H9 (cell line): ENCODE results near the gene DCAF4. TPM values are rescaled to one million over a fixed set of nuclear protein-coding genes. Genes with fewer than 3 reads are reported as not detected.

ENCODE experiments used
- DNase-seq: peaks from one replicate; pipeline ENCODE4 v3.0.0-alpha.2; 2017
- H2AFZ ChIP-seq: one replicate; pipeline ENCODE4 v1.6.1; 2013; ENCODE audit warnings: mild to moderate bottlenecking, low read length, control low read depth, moderate library complexity
- H2AK5ac ChIP-seq: 2 replicates; pipeline ENCODE4 v1.6.1; 2013; ENCODE audit warnings: low read length, control low read depth, mixed read lengths; ENCODE audit not compliant: insufficient read length
- H2BK120ac ChIP-seq: one replicate; pipeline ENCODE4 v1.6.1; 2013; ENCODE audit warnings: low read depth, mild to moderate bottlenecking, low read length, control low read depth, inconsistent platforms; ENCODE audit not compliant: poor library complexity, severe bottlenecking
- H2BK12ac ChIP-seq: 2 replicates; pipeline ENCODE4 v1.6.1; 2013; ENCODE audit warnings: low read length, control low read depth, mixed read lengths, low read depth; ENCODE audit not compliant: insufficient read length
- H2BK15ac ChIP-seq: 2 replicates; pipeline ENCODE4 v1.6.1; 2013; ENCODE audit warnings: low read depth, low read length, control low read depth
- H2BK20ac ChIP-seq: one replicate; pipeline ENCODE4 v1.6.1; 2013; ENCODE audit warnings: low read depth, mild to moderate bottlenecking, low read length, control low read depth, inconsistent platforms; ENCODE audit not compliant: poor library complexity, severe bottlenecking
- H2BK5ac ChIP-seq: 2 replicates; pipeline ENCODE4 v1.6.1; 2013; ENCODE audit warnings: low read length, control low read depth, mixed read lengths; ENCODE audit not compliant: insufficient read length
- H3K14ac ChIP-seq: 2 replicates; pipeline ENCODE4 v1.6.1; 2013; ENCODE audit warnings: low read length, control low read depth; ENCODE audit not compliant: insufficient read depth
- H3K18ac ChIP-seq: 2 replicates; pipeline ENCODE4 v1.6.1; 2013; ENCODE audit warnings: low read depth, mild to moderate bottlenecking, mixed read lengths, low read length, control low read depth; ENCODE audit not compliant: insufficient read length
- H3K23ac ChIP-seq: 2 replicates; pipeline ENCODE4 v1.6.1; 2013; ENCODE audit warnings: low read length, control low read depth, mixed read lengths, low read depth; ENCODE audit not compliant: insufficient read length
- H3K23me2 ChIP-seq: 2 replicates; pipeline ENCODE4 v1.6.1; 2013; ENCODE audit warnings: low read depth, mild to moderate bottlenecking, mixed read lengths, low read length, control low read depth; ENCODE audit not compliant: insufficient read length, poor library complexity, severe bottlenecking
- H3K27ac ChIP-seq: 2 replicates; pipeline ENCODE4 v1.5.1; 2013; ENCODE audit warnings: low read length, control low read depth, mixed read lengths, low read depth; ENCODE audit not compliant: insufficient read length
- H3K27me3 ChIP-seq: 2 replicates; pipeline ENCODE4 v1.6.1; 2013; ENCODE audit warnings: low read length, control low read depth, inconsistent platforms; ENCODE audit not compliant: insufficient read depth
- H3K4ac ChIP-seq: 2 replicates; pipeline ENCODE4 v1.6.1; 2013; ENCODE audit warnings: low read depth, mild to moderate bottlenecking, control low read depth, inconsistent platforms, low read length, moderate library complexity
- H3K4me1 ChIP-seq: 2 replicates; pipeline ENCODE4 v1.6.1; 2013; ENCODE audit warnings: low read length, control low read depth, inconsistent platforms; ENCODE audit not compliant: insufficient read depth
- H3K4me2 ChIP-seq: 2 replicates; pipeline ENCODE4 v1.6.1; 2013; ENCODE audit warnings: low read length, control low read depth, mixed read lengths; ENCODE audit not compliant: insufficient read length, insufficient read depth
- H3K56ac ChIP-seq: 2 replicates; pipeline ENCODE4 v1.6.1; 2013; ENCODE audit warnings: low read depth, mild to moderate bottlenecking, mixed read lengths, low read length, control low read depth; ENCODE audit not compliant: insufficient read length
- H3K79me1 ChIP-seq: 2 replicates; pipeline ENCODE4 v1.6.1; 2013; ENCODE audit warnings: low read depth, mild to moderate bottlenecking, moderate library complexity, low read length, control low read depth, inconsistent platforms; ENCODE audit not compliant: insufficient read depth, poor library complexity, severe bottlenecking
- H3K79me2 ChIP-seq: 2 replicates; pipeline ENCODE4 v1.6.1; 2013; ENCODE audit warnings: low read length, control low read depth, inconsistent platforms; ENCODE audit not compliant: insufficient read depth
- H3K9ac ChIP-seq: 2 replicates; pipeline ENCODE4 v1.6.1; 2013; ENCODE audit warnings: low read length, control low read depth, mixed read lengths; ENCODE audit not compliant: insufficient read length; ENCODE audit errors: extremely low read depth
- H3K9me3 ChIP-seq: one replicate; pipeline ENCODE4 v1.6.1; 2013; ENCODE audit warnings: low read depth, low read length, inconsistent platforms; ENCODE audit not compliant: control insufficient read depth
- H3T11ph ChIP-seq: one replicate; pipeline ENCODE4 v1.6.1; 2013; ENCODE audit warnings: mild to moderate bottlenecking, low read length, control low read depth, inconsistent platforms
- H4K20me1 ChIP-seq: one replicate; pipeline ENCODE4 v1.6.1; 2013; ENCODE audit not compliant: control insufficient read depth, insufficient read length, insufficient read depth
- H4K5ac ChIP-seq: 2 replicates; pipeline ENCODE4 v1.6.1; 2013; ENCODE audit warnings: low read depth, mild to moderate bottlenecking, mixed read lengths, low read length, control low read depth; ENCODE audit not compliant: insufficient read length
- H4K8ac ChIP-seq: replicated peaks from 2 replicates; pipeline ENCODE4 v1.6.1; 2013; ENCODE audit warnings: low read length, control low read depth, mixed read lengths, low read depth; ENCODE audit not compliant: insufficient read length
- H4K91ac ChIP-seq: 2 replicates; pipeline ENCODE4 v1.6.1; 2013; ENCODE audit warnings: low read depth, mild to moderate bottlenecking, moderate library complexity, mixed read lengths, low read length, control low read depth; ENCODE audit not compliant: insufficient read length
- H3K27ac Mint-ChIP-seq, 3 experiments: 2 replicates in 2 of 3; 3 replicates in 1 of 3; pipeline ENCODE4 v1.8.0; 2020 to 2021; ENCODE audit warnings: mixed read lengths in 3 of 3, mild to moderate bottlenecking in 1 of 3, moderate library complexity in 1 of 3
- H3K27me3 Mint-ChIP-seq: 2 replicates; pipeline ENCODE4 v1.8.0; 2021; ENCODE audit warnings: low read depth, mild to moderate bottlenecking, moderate library complexity, mixed read lengths
- H3K36me3 Mint-ChIP-seq, 3 experiments: 2 replicates in 2 of 3; 3 replicates in 1 of 3; pipeline ENCODE4 v1.8.0; 2020 to 2021; ENCODE audit warnings: low read depth in 3 of 3, mixed read lengths in 3 of 3; ENCODE audit not compliant: insufficient read depth in 1 of 3
- H3K4me1 Mint-ChIP-seq, 2 experiments: 2 replicates each; pipeline ENCODE4 v1.8.0; 2020; ENCODE audit warnings: mixed read lengths in 2 of 2
- H3K4me3 Mint-ChIP-seq, 2 experiments: 2 replicates in 1 of 2; 3 replicates in 1 of 2; pipeline ENCODE4 v1.8.0; 2020 to 2021; ENCODE audit warnings: mild to moderate bottlenecking in 2 of 2, mixed read lengths in 2 of 2, moderate library complexity in 1 of 2
- H3K9me3 Mint-ChIP-seq, 2 experiments: 2 replicates in 1 of 2; 3 replicates in 1 of 2; pipeline ENCODE4 v1.8.0; 2020; ENCODE audit warnings: mild to moderate bottlenecking in 2 of 2, mixed read lengths in 2 of 2, moderate library complexity in 1 of 2
- CTCF ChIP-seq: fragments of 200-600 bp; sonication (generic); conservative IDR thresholded peaks from 3 replicates; pipeline ENCODE4 v1.8.0; 2021; ENCODE audit warnings: antibody characterized with exemption, mild to moderate bottlenecking
- WGBS: extraction: QIAGEN DNeasy Blood & Tissue Kit; methylation state at CpG from one replicate; pipeline ENCODE4 v1.1.7; 2013; ENCODE audit warnings: missing lambda C conversion rate, low lambda C conversion rate, mixed read lengths; ENCODE audit not compliant: insufficient read length; ENCODE audit errors: extremely low coverage; 5-methylcytosine and 5-hydroxymethylcytosine counted together
- total RNA-seq: library from RNA; stranded (reverse); gene quantifications from 2 replicates; pipeline ENCODE4 v1.2.1, GENCODE V29; 2021

Gene DCAF4
- total RNA-seq, 1 experiment from 2014 or later, result 32.0 TPM

GRCh38 chr14:73008501-73008900, 82.2 kb downstream of the DCAF4 start:
- H3K27ac Mint-ChIP-seq, result peak overlapping the region in 1 of 3 experiments; percentile 43; a peak in 1 of 7 replicates
- Histone ChIP-seq H3K79me1 (no peaks in the 10 kb centered on the region), H3K4me1 (no peaks in the 10 kb centered on the region; the same call in 1 of the 2 replicates), H3K79me2 (no peaks in the 10 kb centered on the region), H4K8ac (no peak overlapping the region), H3K23ac (no peak overlapping the region), H4K5ac (no peak overlapping the region), H3K27ac (no peak overlapping the region), H3K18ac (no peak overlapping the region), H2BK20ac (no peak overlapping the region), H3K4ac (no peak overlapping the region), H4K20me1 (no peaks in the 10 kb centered on the region), H2BK15ac (no peak overlapping the region), H2BK12ac (no peak overlapping the region), H2BK5ac (no peak overlapping the region), H3K23me2 (no peaks in the 10 kb centered on the region), H2AK5ac (no peak overlapping the region), H3K9ac (no peak overlapping the region), H4K91ac (no peak overlapping the region), H3T11ph (no peak overlapping the region), H3K27me3 (no peaks in the 10 kb centered on the region), H3K4me2 (no peak overlapping the region), H3K56ac (no peak overlapping the region), H2BK120ac (no peak overlapping the region), H3K9me3 (no peaks in the 10 kb centered on the region), H3K14ac (no peak overlapping the region), H2AFZ (no peak overlapping the region)
- H3K27me3 Mint-ChIP-seq, result no peaks in the 10 kb centered on the region
- peaks cover 0 to 3% of the 10 kb centered on the region in 2 experiments; a peak in 1 of 4 replicates for H3K4me1 Mint-ChIP-seq
- TF ChIP-seq CTCF, result no peak
- no CpG with 5 or more reads among the region's 1 CpG for WGBS
- DNase-seq, result no peak
- H3K36me3 Mint-ChIP-seq, result peaks cover 0 to 6% (median 0%) of the 10 kb centered on the region in 3 experiments; a peak in 2 of 7 replicates
- H3K4me3 Mint-ChIP-seq, result no peak overlapping the region
- H3K9me3 Mint-ChIP-seq, result no peaks in the 10 kb centered on the region

Other genes starting within 250 kb of the DCAF4 start
- gene DPF3, start 32.4 kb upstream of the DCAF4 start, total RNA-seq, result not detected in 2 replicates
- gene ZFYVE1, start 100.6 kb downstream of the DCAF4 start, total RNA-seq, result 14.2 and 14.7 TPM in 2 replicates
- 133 and 138 TPM in 2 replicates for gene RBM25, start 132.1 kb downstream of the DCAF4 start, total RNA-seq
- gene PSEN1, start 210.0 kb downstream of the DCAF4 start, total RNA-seq, result 49.9 TPM in 2 replicates